IPS-18a (cell line): Measurements from ENCODE around the gene LYSMD4.
"Not testable (repeated sequence)": the region's sequence is repeated elsewhere in the genome, so short reads cannot be mapped to it uniquely, and the experiment has no call there.

Source experiments
- H3K27ac ChIP-seq: one replicate; pipeline ENCODE4 v1.5.1; 2013; ENCODE audit warnings: low read length
- H3K27me3 ChIP-seq: one replicate; pipeline ENCODE4 v1.6.1; 2013; ENCODE audit warnings: mild to moderate bottlenecking, low read length; ENCODE audit not compliant: control insufficient read depth, insufficient read depth
- H3K36me3 ChIP-seq: one replicate; pipeline ENCODE4 v1.6.1; 2013; ENCODE audit warnings: low read depth, low read length; ENCODE audit not compliant: control insufficient read depth
- H3K4me1 ChIP-seq: one replicate; pipeline ENCODE4 v1.6.1; 2013; ENCODE audit warnings: low read depth, low read length; ENCODE audit not compliant: control insufficient read depth
- H3K4me3 ChIP-seq: one replicate; pipeline ENCODE4 v1.5.1; 2013; ENCODE audit warnings: low read length
- H3K9ac ChIP-seq: one replicate; pipeline ENCODE4 v1.6.1; 2013; ENCODE audit warnings: mild to moderate bottlenecking, low read length, moderate library complexity
- H3K9me3 ChIP-seq: one replicate; pipeline ENCODE4 v1.6.1; 2013; ENCODE audit warnings: low read depth, low read length; ENCODE audit not compliant: control insufficient read depth

Gene LYSMD4

GRCh38 chr15:99733268-99734039, at the start of gene LYSMD4:
Gene LYSMD4, minus strand, starts transcription at chr15:99733437. Its CDS starts 1,438 bp downstream, at chr15:99731999.
- Histone ChIP-seq H3K4me3 (peak within 1 kb of the TSS; percentile 57), H3K9me3 (no peaks in the 10 kb centered on the region), H3K4me1 (peaks cover 17% of the 10 kb centered on the region), H3K9ac (peak within 1 kb of the TSS; percentile 64), H3K27ac (peak within 1 kb of the TSS; percentile 66), H3K27me3 (peaks cover 11% of the 10 kb centered on the region), H3K36me3 (peaks cover 6% of the 10 kb centered on the region)

DNA sequence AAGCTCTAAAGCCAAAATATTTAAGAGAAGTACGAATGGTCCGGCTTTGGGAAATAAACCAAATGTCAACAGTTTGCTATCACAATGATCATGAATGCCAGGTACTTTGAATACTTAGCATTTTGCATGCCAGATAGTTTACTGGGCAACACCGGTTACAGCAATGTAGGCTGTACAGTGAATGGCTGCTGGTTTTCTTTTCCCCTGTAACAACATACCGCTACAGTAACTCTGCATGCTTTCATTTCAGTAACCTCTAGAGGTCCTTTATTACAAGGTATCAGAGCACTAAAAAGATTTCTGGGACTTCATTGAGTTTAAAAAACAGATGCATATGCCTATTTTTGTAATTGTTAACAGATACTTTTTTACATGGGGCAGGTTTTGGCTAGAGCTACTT, 48.8 kb upstream of the LYSMD4 start:
- H3K9me3 ChIP-seq, H3K9ac ChIP-seq, H3K27me3 ChIP-seq, H3K27ac ChIP-seq, H3K36me3 ChIP-seq, H3K4me3 ChIP-seq, H3K4me1 ChIP-seq: not testable (repeated sequence)

- Histone ChIP-seq H3K36me3 (no peaks in the 10 kb centered on the region), H3K4me1 (no peaks in the 10 kb centered on the region), H3K4me3 (no peak overlapping the region), H3K27me3 (no peaks in the 10 kb centered on the region), H3K27ac (no peak overlapping the region), H3K9ac (no peak overlapping the region), H3K9me3 (no peaks in the 10 kb centered on the region)
These were observed 43.9 kb upstream of the LYSMD4 start for GRCh38 chr15:99777144-99777543.

GRCh38 chr15:99764522-99764921, 31.3 kb upstream of the LYSMD4 start:
- Histone ChIP-seq H3K9ac (no peak overlapping the region), H3K9me3 (no peaks in the 10 kb centered on the region), H3K36me3 (no peaks in the 10 kb centered on the region), H3K27ac (no peak overlapping the region), H3K4me1 (no peaks in the 10 kb centered on the region), H3K27me3 (no peaks in the 10 kb centered on the region), H3K4me3 (no peak overlapping the region)

DNA sequence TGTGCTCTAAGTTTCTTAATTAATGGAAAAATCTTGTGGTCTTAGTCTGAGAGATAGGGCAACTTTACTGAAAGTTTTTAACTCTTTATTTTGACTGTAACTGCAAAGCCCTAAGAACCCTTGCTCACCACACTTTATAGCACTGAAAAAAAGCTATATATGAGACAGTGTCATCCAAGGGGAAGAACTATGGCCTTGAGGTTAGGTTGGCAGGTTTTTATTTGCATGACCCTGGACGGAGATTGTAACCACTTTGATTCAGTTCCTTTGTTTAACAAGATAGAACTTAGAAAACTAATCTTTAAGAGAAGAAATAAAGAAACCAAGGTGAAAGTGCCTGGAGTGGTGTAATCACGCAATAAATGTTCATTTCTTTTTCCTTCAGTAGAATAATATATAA, 30.6 kb upstream of the LYSMD4 start:
- no peaks in the 10 kb centered on the region for H3K4me1 ChIP-seq
- no peaks in the 10 kb centered on the region for H3K27me3 ChIP-seq
- no peak overlapping the region for H3K27ac ChIP-seq
- H3K9ac ChIP-seq, result no peak overlapping the region
- H3K9me3 ChIP-seq, result no peaks in the 10 kb centered on the region
- H3K4me3 ChIP-seq, result no peak overlapping the region
- H3K36me3 ChIP-seq, result no peaks in the 10 kb centered on the region

DNA sequence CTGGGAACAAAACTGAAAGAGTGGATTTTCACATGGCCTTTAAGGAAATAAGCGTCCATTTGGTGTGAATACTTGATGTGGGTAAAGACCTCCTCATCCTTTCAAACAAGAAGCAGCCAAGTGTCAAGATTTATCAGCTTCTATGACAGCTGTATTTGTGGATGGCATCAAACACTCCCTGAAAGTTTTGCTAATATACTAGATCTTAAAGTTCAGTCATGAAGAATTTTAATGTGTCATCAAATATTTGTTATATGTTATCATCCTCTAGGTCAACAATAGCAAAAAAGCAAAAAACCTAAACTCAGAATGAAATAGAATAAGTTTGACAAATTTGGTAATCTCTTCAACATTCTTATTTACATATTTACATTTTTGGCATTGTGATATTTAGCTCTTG, 29.1 kb upstream of the LYSMD4 start:
- Histone ChIP-seq H3K4me1 (no peaks in the 10 kb centered on the region), H3K9ac (no peak overlapping the region), H3K4me3 (no peak overlapping the region), H3K27ac (no peak overlapping the region), H3K36me3 (no peaks in the 10 kb centered on the region), H3K27me3 (no peaks in the 10 kb centered on the region), H3K9me3 (no peaks in the 10 kb centered on the region)

- no peak overlapping the region for H3K9ac ChIP-seq
- H3K4me1 ChIP-seq, result no peaks in the 10 kb centered on the region
- no peak overlapping the region for H3K4me3 ChIP-seq
- H3K27me3 ChIP-seq, result peaks cover 3% of the 10 kb centered on the region
- no peaks in the 10 kb centered on the region for H3K9me3 ChIP-seq
- H3K27ac ChIP-seq, result no peak overlapping the region
- no peaks in the 10 kb centered on the region for H3K36me3 ChIP-seq
These were observed 22.6 kb upstream of the LYSMD4 start for GRCh38 chr15:99755692-99756409.

DNA sequence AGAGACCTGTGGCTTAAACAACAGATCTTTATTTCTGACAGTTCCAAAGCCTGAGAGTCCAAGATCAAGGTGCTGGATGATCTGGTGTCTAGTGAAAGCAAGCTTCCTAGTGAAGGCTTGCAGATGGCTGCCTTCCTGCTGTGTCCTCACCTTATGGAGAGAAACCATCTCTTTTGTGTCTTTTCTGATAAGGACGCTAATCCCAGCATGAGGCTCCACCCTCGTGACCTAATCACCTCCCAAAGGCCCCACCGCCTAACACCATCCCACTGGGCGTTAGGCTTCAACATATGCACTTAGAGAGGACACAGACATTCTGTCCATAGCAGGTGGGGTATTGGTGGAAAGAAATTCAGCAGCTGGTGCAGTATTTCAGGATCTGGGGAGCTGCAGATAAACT, 19.8 kb upstream of the LYSMD4 start:
- H3K27ac ChIP-seq, result no peak overlapping the region
- no peak overlapping the region for H3K9ac ChIP-seq
- peaks cover 3% of the 10 kb centered on the region for H3K27me3 ChIP-seq
- no peak overlapping the region for H3K4me3 ChIP-seq
- no peaks in the 10 kb centered on the region for H3K9me3 ChIP-seq
- H3K4me1 ChIP-seq, result no peaks in the 10 kb centered on the region
- no peaks in the 10 kb centered on the region for H3K36me3 ChIP-seq

- Histone ChIP-seq H3K4me3 (no peak overlapping the region), H3K27ac (no peak overlapping the region), H3K9ac (no peak overlapping the region), H3K27me3 (peaks cover 3% of the 10 kb centered on the region), H3K4me1 (no peaks in the 10 kb centered on the region), H3K36me3 (no peaks in the 10 kb centered on the region), H3K9me3 (no peaks in the 10 kb centered on the region)
These were observed 19.3 kb upstream of the LYSMD4 start for GRCh38 chr15:99752556-99752955.

- not testable (repeated sequence) for H3K4me3 ChIP-seq, H3K4me1 ChIP-seq, H3K9ac ChIP-seq, H3K27me3 ChIP-seq, H3K9me3 ChIP-seq, H3K27ac ChIP-seq, H3K36me3 ChIP-seq
These were observed 17.1 kb upstream of the LYSMD4 start for GRCh38 chr15:99750326-99750725.

DNA sequence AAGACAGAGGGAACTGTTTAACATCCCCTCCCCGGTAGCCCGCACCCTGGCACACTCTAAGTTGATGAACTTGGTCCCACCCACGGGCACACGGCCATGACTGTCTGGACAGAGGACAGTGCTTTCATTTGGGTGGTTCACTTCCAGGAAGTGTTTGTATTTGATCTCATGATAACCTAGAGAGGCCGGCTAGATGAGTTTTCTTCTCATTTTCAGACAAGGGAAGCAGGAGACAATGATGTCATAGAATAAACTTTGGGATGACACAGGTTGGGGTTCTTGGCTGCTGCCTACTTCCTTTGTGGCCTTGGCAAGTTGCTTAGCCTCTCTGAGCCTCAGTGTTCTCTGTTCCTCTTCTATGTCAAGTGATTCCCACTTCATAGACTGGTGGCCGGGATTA, 16.1 kb upstream of the LYSMD4 start:
- H3K27ac ChIP-seq, result no peak overlapping the region
- no peak overlapping the region for H3K9ac ChIP-seq
- no peaks in the 10 kb centered on the region for H3K36me3 ChIP-seq
- H3K27me3 ChIP-seq, result no peaks in the 10 kb centered on the region
- H3K4me3 ChIP-seq, result no peak overlapping the region
- no peaks in the 10 kb centered on the region for H3K9me3 ChIP-seq
- no peaks in the 10 kb centered on the region for H3K4me1 ChIP-seq
